ENCODE data around the gene TAF6. TPM values are rescaled to one million over a fixed set of nuclear protein-coding genes. Genes with fewer than 3 reads are reported as not detected.

TAF6 gene
- total RNA-seq, 4 donors from 2014 or later, result 32.8 to 76.7 (median 49.7) TPM

- no peaks in the 10 kb centered on the region for H3K27me3 ChIP-seq
- no peak overlapping the region for H3K4me3 ChIP-seq
- peaks cover 0 to 8% (median 0%) of the 10 kb centered on the region in 4 donors for H3K4me1 ChIP-seq
- no peak for DNase-seq
- H3K27ac ChIP-seq, result peak overlapping the region in 2 of 4 donors; percentile 21 to 32
- peaks cover 0 to 56% (median 0%) of the 10 kb centered on the region in 3 donors for H3K36me3 ChIP-seq
- TF ChIP-seq POLR2A (IDR thresholded peaks at IDR 0.05) (no peak), CTCF (IDR thresholded peaks at IDR 0.05) (no peak)
- peaks cover 0 to under 1% (median under 1%) of the 10 kb centered on the region in 4 donors for H3K9me3 ChIP-seq
These were observed 53.5 kb downstream of the TAF6 start for GRCh38 chr7:100065452-100066186.

- no peak for TF ChIP-seq CTCF (IDR thresholded peaks at IDR 0.05)
- no peak for TF ChIP-seq POLR2A (IDR thresholded peaks at IDR 0.05)
- H3K36me3 ChIP-seq, result peaks cover 0 to 56% (median 0%) of the 10 kb centered on the region in 3 donors
- peaks cover 0 to 8% (median 0%) of the 10 kb centered on the region in 4 donors for H3K4me1 ChIP-seq
- H3K4me3 ChIP-seq, result no peak overlapping the region
- no peak for DNase-seq
- no peaks in the 10 kb centered on the region for H3K9me3 ChIP-seq
- H3K27me3 ChIP-seq, result no peaks in the 10 kb centered on the region
- H3K27ac ChIP-seq, result no peak overlapping the region
These were observed 55.0 kb downstream of the TAF6 start for GRCh38 chr7:100064162-100064561.

GRCh38 chr7:100063376-100063775 is 55.8 kb downstream of the TAF6 start:
- Histone ChIP-seq H3K4me3 (no peak overlapping the region), H3K4me1 (peaks cover 0 to 8% (median 0%) of the 10 kb centered on the region in 4 donors), H3K9me3 (no peaks in the 10 kb centered on the region), H3K27me3 (no peaks in the 10 kb centered on the region), H3K27ac (no peak overlapping the region), H3K36me3 (peaks cover 0 to 58% (median 0%) of the 10 kb centered on the region in 3 donors)
- no peak for DNase-seq
- TF ChIP-seq POLR2A (IDR thresholded peaks at IDR 0.05), result no peak
- TF ChIP-seq CTCF (IDR thresholded peaks at IDR 0.05), result no peak

GRCh38 chr7:100061518-100062193 is 57.5 kb downstream of the TAF6 start:
- no peak for DNase-seq

GRCh38 chr7:100059251-100059739 is 59.9 kb downstream of the TAF6 start:
- Histone ChIP-seq H3K4me1 (no peaks in the 10 kb centered on the region), H3K27me3 (no peaks in the 10 kb centered on the region), H3K4me3 (no peak overlapping the region), H3K27ac (no peak overlapping the region), H3K9me3 (no peaks in the 10 kb centered on the region), H3K36me3 (peaks cover 0 to 69% (median 0%) of the 10 kb centered on the region in 3 donors)
- no peak for DNase-seq
- TF ChIP-seq POLR2A (IDR thresholded peaks at IDR 0.05) (no peak), CTCF (IDR thresholded peaks at IDR 0.05) (no peak)

More at GRCh38 chr7:100061518-100062193, 57.5 kb downstream of the TAF6 start:
- H3K27ac ChIP-seq, result no peak overlapping the region
- TF ChIP-seq POLR2A (IDR thresholded peaks at IDR 0.05), result no peak
- peaks cover 0 to 75% (median 0%) of the 10 kb centered on the region in 3 donors for H3K36me3 ChIP-seq
- H3K4me1 ChIP-seq, result peaks cover 0 to 8% (median 0%) of the 10 kb centered on the region in 4 donors
- no peak overlapping the region for H3K4me3 ChIP-seq
- H3K9me3 ChIP-seq, result no peaks in the 10 kb centered on the region
- no peaks in the 10 kb centered on the region for H3K27me3 ChIP-seq

Small RNAs within 50 kb of the gene (small RNA-seq; reads per million reads assigned to genes)
- gene MIR106B, result 20.6 to 88.9 reads per million in 2 donors
- gene MIR25, result 451 to 1,840 reads per million in 2 donors
- gene MIR93, result 48.7 to 234 reads per million in 2 donors

Other genes starting within 250 kb of the TAF6 start
- not detected for gene OR2AE1, start 242.3 kb downstream of the TAF6 start, total RNA-seq
- gene TRIM4, start 199.8 kb downstream of the TAF6 start, total RNA-seq, result 10 to 100 TPM; 52.1 to 80.9 (median 59.9) TPM
- not detected for gene GJC3, start 189.7 kb downstream of the TAF6 start, total RNA-seq
- 10 to 100 TPM in 3 of 4 donors, 1 to 10 TPM in 1; 3.3 to 30.3 (median 19.3) TPM for gene AZGP1, start 143.3 kb downstream of the TAF6 start, total RNA-seq
- gene ZKSCAN1, start 103.8 kb downstream of the TAF6 start, total RNA-seq, result 10 to 100 TPM; 48.0 to 86.1 (median 73.5) TPM
- gene ZSCAN21, start 69.6 kb downstream of the TAF6 start, total RNA-seq, result 10 to 100 TPM in 3 of 4 donors, 1 to 10 TPM in 1; 8.4 to 30.5 (median 12.0) TPM
- 10 to 100 TPM; 52.8 to 93.8 (median 67.8) TPM for gene ZNF3, start 37.6 kb downstream of the TAF6 start, total RNA-seq
- gene COPS6, start 30.4 kb downstream of the TAF6 start, total RNA-seq, result 10 to 100 TPM; 30.1 to 57.8 (median 48.0) TPM
- 100 to 1,000 TPM in 1 of 4 donors, 10 to 100 TPM in 3; 42.4 to 139 (median 60.8) TPM for gene MCM7, start 18.0 kb downstream of the TAF6 start, total RNA-seq
- 100 to 1,000 TPM in 1 of 4 donors, 10 to 100 TPM in 3; 28.7 to 119 (median 33.6) TPM for gene AP4M1, start 17.7 kb downstream of the TAF6 start, total RNA-seq
- 10 to 100 TPM in 1 of 4 donors, 1 to 10 TPM in 3; 4.6 to 23.9 (median 6.3) TPM for gene CNPY4, start 276 bp upstream of the TAF6 start, total RNA-seq
- gene MBLAC1, start 7.6 kb upstream of the TAF6 start, total RNA-seq, result 10 to 100 TPM in 1 of 4 donors, 1 to 10 TPM in 3; 3.2 to 10.5 (median 3.9) TPM
- gene LAMTOR4, start 29.6 kb upstream of the TAF6 start, total RNA-seq, result 100 to 1,000 TPM; 194 to 312 (median 237) TPM
- gene TRAPPC14, start 39.4 kb upstream of the TAF6 start, total RNA-seq, result 100 to 1,000 TPM in 1 of 4 donors, 10 to 100 TPM in 3; 57.6 to 123 (median 69.8) TPM
- 1 to 10 TPM in 2 of 4 donors, under 1 TPM in 1, not detected in 1; 0.53 to 4.1 (median 2.1) TPM for gene GAL3ST4, start 49.3 kb upstream of the TAF6 start, total RNA-seq
- 10 to 100 TPM in 1 of 4 donors, 1 to 10 TPM in 2, not detected in 1; 3.8 to 16.5 (median 6.7) TPM for gene GPC2, start 58.0 kb upstream of the TAF6 start, total RNA-seq
- gene STAG3, start 58.6 kb upstream of the TAF6 start, total RNA-seq, result 10 to 100 TPM in 1 of 4 donors, 1 to 10 TPM in 2, not detected in 1; 2.1 to 62.7 (median 3.5) TPM
- gene PVRIG, start 100.6 kb upstream of the TAF6 start, total RNA-seq, result 1 to 10 TPM; 3.7 to 8.3 (median 5.1) TPM
- not detected for gene SPDYE3, start 188.3 kb upstream of the TAF6 start, total RNA-seq
- 100 to 1,000 TPM in 3 of 4 donors, 10 to 100 TPM in 1; 73.6 to 179 (median 150) TPM for gene PILRB, start 238.8 kb upstream of the TAF6 start, total RNA-seq

Measured in Peyer's patch (tissue), 4 donors.